ENCODE data around the gene LIM2.

GRCh38 chr19:51342631-51343569, 44.9 kb downstream of the LIM2 start:
- TF ChIP-seq BHLHE40 (IDR thresholded peaks at IDR 0.05; ENCODE audit: borderline replicate concordance) (no peak), PKNOX1 (IDR thresholded peaks at IDR 0.05) (no peak), SUZ12 (IDR thresholded peaks at IDR 0.05) (no peak), SP1 (IDR thresholded peaks at IDR 0.05) (no peak)

Data from HEK293T (cell line).